GM23338 (cell line): Measurements from ENCODE around the gene COL20A1.

Source experiments
- EZH2 ChIP-seq: fragments of 200-600 bp; sonication (generic); IDR thresholded peaks from one replicate; pipeline ENCODE4 v1.8.0; 2017; ENCODE audit warnings: antibody characterized with exemption, mild to moderate bottlenecking, low read depth; ENCODE audit not compliant: unreplicated experiment
- EZH2phosphoT487 ChIP-seq: fragments of 200-600 bp; sonication (generic); IDR thresholded peaks from one replicate; pipeline ENCODE4 v1.8.1; 2018; ENCODE audit warnings: antibody characterized with exemption; ENCODE audit not compliant: unreplicated experiment
- JUNB ChIP-seq: IDR thresholded peaks from one replicate; pipeline ENCODE4 v1.6.1; 2016; ENCODE audit warnings: antibody characterized with exemption; ENCODE audit not compliant: unreplicated experiment
- POLR2AphosphoS5 ChIP-seq: IDR thresholded peaks from 2 replicates; pipeline ENCODE4 v1.6.1; 2016; ENCODE audit warnings: antibody characterized with exemption, low read depth
- STAT1 ChIP-seq: IDR thresholded peaks from one replicate; pipeline ENCODE4 v1.6.1; 2016; ENCODE audit warnings: antibody characterized with exemption; ENCODE audit not compliant: unreplicated experiment
- ZNF114 ChIP-seq: fragments of 250-450 bp; sonication (Bioruptor Pico); IDR thresholded peaks from 2 replicates; pipeline ENCODE4 v1.5.0; 2020; ENCODE audit warnings: mild to moderate bottlenecking, moderate library complexity
- TF ChIP-seq, protein P1 (sequence below), 2 experiments: fragments of 200-600 bp in 1 of 2; sonication (generic) in 1 of 2; conservative IDR thresholded peaks; 2 replicates each; pipeline versions ENCODE4 v1.5.1 to v1.6.1; 2016 to 2017; ENCODE audit warnings: antibody characterized with exemption in 2 of 2, low read depth in 2 of 2, mild to moderate bottlenecking in 2 of 2, moderate library complexity in 1 of 2
- TF ChIP-seq, protein P2 (sequence below): IDR thresholded peaks from one replicate; pipeline ENCODE4 v1.6.1; 2018; ENCODE audit warnings: antibody characterized with exemption; ENCODE audit not compliant: unreplicated experiment
- TF ChIP-seq, protein P3 (sequence below): IDR thresholded peaks from 2 replicates; pipeline ENCODE4 v1.6.1; 2016; ENCODE audit warnings: antibody characterized with exemption

DNA sequence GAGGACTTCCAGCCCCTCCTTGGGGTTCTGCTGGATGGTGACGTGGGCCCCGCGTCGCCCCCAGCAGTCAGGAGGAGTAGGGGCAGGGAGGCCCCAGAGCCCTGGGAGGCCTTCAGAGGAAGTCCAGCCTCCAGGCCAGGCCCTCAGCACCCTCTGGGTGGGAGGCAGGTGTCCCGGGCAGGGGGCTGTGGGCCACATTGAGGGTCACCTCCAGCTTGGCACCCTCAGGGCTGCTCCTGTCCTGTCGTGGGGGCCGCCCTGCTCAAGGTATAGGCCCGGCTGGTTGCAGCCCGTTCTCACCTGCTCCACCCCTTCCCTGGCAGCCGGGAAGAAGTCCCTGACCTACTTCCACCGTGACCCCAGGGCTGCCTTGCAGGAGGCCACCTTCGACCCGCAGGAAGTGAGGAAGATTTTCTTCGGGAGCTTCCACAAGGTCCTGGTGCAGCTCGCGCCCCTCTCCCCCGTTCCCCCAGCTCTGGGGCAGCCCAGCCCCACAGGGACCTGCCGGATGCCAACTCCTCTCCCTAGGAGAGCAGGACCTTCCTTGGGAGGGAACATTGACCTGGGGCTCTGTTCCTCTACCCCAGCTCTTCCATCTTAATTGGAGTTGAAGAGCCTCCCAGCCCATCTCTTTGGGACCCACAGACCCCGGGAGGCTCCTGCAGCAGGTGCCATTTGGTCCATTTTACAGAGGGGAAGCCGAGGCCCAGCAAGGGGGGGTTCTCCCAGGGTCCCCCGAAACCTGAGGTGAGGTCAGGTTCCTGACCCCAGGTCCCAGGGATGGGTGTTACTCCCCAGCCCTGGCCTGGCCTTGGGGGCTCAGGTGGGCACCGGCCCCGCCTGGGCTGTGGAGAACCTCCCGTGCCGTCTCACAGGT, 26.4 kb downstream of the COL20A1 start:
- TF ChIP-seq EZH2phosphoT487 (no peak), POLR2AphosphoS5 (no peak), EZH2 (no peak), JUNB (no peak), ZNF114 (CRISPR knock-in tag) (no peak), STAT1 (no peak)
- TF ChIP-seq, protein P1, sequence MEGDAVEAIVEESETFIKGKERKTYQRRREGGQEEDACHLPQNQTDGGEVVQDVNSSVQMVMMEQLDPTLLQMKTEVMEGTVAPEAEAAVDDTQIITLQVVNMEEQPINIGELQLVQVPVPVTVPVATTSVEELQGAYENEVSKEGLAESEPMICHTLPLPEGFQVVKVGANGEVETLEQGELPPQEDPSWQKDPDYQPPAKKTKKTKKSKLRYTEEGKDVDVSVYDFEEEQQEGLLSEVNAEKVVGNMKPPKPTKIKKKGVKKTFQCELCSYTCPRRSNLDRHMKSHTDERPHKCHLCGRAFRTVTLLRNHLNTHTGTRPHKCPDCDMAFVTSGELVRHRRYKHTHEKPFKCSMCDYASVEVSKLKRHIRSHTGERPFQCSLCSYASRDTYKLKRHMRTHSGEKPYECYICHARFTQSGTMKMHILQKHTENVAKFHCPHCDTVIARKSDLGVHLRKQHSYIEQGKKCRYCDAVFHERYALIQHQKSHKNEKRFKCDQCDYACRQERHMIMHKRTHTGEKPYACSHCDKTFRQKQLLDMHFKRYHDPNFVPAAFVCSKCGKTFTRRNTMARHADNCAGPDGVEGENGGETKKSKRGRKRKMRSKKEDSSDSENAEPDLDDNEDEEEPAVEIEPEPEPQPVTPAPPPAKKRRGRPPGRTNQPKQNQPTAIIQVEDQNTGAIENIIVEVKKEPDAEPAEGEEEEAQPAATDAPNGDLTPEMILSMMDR (conservative IDR thresholded peaks at IDR 0.05; ENCODE audit: low read depth in 2 of 2) = no peak; a peak in 1 of 4 replicates
- TF ChIP-seq, protein P2, sequence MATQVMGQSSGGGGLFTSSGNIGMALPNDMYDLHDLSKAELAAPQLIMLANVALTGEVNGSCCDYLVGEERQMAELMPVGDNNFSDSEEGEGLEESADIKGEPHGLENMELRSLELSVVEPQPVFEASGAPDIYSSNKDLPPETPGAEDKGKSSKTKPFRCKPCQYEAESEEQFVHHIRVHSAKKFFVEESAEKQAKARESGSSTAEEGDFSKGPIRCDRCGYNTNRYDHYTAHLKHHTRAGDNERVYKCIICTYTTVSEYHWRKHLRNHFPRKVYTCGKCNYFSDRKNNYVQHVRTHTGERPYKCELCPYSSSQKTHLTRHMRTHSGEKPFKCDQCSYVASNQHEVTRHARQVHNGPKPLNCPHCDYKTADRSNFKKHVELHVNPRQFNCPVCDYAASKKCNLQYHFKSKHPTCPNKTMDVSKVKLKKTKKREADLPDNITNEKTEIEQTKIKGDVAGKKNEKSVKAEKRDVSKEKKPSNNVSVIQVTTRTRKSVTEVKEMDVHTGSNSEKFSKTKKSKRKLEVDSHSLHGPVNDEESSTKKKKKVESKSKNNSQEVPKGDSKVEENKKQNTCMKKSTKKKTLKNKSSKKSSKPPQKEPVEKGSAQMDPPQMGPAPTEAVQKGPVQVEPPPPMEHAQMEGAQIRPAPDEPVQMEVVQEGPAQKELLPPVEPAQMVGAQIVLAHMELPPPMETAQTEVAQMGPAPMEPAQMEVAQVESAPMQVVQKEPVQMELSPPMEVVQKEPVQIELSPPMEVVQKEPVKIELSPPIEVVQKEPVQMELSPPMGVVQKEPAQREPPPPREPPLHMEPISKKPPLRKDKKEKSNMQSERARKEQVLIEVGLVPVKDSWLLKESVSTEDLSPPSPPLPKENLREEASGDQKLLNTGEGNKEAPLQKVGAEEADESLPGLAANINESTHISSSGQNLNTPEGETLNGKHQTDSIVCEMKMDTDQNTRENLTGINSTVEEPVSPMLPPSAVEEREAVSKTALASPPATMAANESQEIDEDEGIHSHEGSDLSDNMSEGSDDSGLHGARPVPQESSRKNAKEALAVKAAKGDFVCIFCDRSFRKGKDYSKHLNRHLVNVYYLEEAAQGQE = no peak
- TF ChIP-seq, protein P3, sequence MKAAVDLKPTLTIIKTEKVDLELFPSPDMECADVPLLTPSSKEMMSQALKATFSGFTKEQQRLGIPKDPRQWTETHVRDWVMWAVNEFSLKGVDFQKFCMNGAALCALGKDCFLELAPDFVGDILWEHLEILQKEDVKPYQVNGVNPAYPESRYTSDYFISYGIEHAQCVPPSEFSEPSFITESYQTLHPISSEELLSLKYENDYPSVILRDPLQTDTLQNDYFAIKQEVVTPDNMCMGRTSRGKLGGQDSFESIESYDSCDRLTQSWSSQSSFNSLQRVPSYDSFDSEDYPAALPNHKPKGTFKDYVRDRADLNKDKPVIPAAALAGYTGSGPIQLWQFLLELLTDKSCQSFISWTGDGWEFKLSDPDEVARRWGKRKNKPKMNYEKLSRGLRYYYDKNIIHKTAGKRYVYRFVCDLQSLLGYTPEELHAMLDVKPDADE = no peak
